ENCODE results near the gene TSPAN18. TPM values are rescaled to one million over a fixed set of nuclear protein-coding genes. Genes with fewer than 3 reads are reported as not detected.

Gene TSPAN18
- total and polyA plus RNA-seq, 2 of the 8 experiments (the other 6 are each of a cell fraction or from before 2014, with no cell fraction given) = 5.2 to 10.2 TPM

DNA sequence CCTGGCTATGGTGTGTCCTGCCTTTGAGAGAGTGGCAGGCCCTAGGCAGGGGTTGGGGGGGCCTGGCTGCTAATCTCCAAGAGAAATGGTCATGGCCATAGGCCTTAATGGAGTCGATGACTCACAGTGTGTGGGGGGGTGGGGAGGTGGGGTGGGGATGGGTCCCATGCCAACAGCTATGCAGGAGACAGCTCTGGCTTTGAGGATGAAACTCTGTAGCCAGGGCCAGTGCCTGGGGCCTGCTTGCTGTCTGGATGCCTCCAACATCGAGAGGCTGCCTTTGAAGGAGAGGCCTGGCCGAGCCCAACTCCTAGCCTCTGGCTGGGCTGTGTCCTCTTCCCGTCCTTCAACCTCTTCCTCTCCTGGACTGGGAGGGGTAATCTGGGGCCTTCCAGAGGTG is 23.9 kb upstream of the TSPAN18 start (continued):
- no peak for TF ChIP-seq HDAC2 (IDR thresholded peaks at IDR 0.05; ENCODE audit: borderline replicate concordance in 1 of 2, low read depth in 2 of 2, low read length in 2 of 2)
- TF ChIP-seq TEAD4 (IDR thresholded peaks at IDR 0.05; ENCODE audit: low read depth, low read length) = no peak
